GM18508 (cell line): ENCODE results near the gene HSPG2.
"Not testable (repeated sequence)": the region's sequence is repeated elsewhere in the genome, so short reads cannot be mapped to it uniquely, and the experiment has no call there.

Experiments
- ATAC-seq: cut with Tn5 transposase; IDR thresholded peaks from one replicate; pipeline ENCODE4 v1.9.1; 2021; ENCODE audit warnings: moderate number of reproducible peaks; ENCODE audit not compliant: insufficient read depth, unreplicated experiment

Gene HSPG2

DNA sequence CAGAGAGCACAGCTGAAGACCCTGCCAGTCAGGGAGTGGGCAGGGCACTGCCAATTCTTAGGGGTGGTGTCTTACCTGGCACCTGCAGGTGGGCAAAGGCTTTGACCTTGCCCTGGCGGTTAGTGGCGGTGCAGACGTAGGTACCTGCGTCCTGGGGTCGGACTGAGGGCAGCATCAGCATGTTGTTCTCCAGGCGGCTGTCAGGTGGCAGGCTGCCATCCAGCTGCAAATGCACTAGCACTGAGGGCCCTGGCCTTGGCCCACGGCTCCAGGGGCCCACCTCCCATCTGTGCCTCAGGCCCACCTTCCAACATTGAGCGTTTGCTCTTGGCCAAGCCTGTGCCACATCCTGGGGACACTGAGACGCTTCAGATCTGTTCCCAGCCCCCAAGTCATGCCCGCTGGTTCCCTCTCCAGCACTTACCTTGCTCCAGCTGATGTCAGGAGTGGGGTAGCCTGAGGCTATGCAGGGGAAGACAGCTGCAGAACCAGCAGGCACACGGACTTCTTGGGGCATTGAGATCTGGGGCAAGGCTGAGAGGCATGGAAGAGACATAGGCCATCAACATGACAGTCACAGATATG, 103.6 kb downstream of the HSPG2 start:
- ATAC-seq, result no peak

DNA sequence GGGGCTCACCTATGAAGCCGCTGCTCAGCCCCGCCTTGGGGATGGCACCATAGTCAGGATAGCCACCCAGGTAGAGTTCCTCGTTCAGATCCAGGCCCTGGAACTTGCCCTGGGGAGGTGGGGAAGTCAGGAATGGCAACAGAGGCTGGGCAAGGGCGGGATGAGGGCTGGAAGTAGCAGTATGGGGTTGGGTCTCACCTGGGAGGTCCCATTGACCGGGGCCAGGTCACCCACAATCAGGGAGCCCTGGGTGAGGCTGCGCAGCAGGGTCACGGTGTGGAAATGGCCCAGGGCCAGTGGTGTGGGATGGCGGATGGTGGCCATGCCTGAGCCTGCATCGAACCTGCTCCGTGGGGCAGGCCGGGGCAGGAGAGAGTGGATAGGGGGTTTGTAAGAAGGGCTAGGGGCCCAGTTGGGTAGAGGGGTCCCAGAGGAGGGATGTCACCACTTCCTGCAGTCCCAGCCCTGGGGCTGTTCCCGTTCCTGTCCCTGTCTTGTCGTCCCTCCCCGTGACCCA, 105.6 kb downstream of the HSPG2 start:
- ATAC-seq, result no peak

DNA sequence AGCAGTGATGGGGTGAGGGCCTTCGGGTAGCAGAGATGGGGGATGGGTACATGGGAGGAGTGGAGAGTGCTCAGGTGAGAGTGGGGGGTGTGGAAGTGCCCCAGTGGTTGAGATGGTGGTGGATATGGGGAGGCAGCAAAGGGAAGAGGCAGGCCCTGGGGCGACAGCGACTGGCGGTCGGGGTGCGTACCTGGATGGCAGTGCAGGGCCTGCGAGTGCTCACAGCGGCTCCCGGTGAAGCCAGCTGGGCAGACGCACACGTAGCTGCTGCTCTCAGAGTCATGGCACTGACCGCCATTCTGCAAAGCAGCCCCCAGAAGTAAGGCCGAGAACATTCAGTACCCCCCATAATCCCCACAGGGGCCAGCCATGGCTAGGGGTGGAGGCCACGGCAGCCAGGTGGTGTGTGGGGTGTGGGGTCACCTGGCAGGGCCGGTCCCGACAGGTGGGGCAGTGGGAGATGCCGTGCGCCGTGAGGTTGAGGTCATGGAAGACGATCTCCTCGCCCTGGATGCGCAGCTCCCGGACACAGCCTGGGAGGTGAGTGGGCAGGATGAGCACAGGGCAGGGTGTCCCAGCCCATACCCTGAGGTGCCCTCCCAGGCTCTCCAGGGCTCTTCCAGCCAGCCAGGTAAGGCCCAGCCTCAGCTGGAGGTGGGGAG, 106.2 kb downstream of the HSPG2 start:
- ATAC-seq, result no peak

DNA sequence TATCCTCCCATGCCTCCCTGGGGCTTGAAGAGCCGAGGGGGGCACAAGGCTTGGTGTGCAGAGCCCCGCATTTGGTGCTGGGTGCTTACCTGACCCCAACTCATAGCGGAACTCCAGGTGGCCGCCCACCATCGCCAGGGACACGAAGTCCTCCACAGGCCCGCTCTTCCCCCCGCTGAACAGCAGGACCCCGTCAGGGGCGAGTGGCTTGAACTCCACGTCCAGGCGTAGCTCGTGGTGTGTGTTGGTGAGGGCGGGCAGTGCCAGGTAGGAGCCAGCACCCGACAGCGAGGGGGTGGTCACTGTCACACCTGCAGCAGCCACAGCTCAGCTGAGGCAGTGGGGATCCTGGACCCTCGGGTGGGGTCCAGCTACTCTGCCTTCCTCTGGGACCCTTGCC, 107.8 kb downstream of the HSPG2 start:
- no peak for ATAC-seq

DNA sequence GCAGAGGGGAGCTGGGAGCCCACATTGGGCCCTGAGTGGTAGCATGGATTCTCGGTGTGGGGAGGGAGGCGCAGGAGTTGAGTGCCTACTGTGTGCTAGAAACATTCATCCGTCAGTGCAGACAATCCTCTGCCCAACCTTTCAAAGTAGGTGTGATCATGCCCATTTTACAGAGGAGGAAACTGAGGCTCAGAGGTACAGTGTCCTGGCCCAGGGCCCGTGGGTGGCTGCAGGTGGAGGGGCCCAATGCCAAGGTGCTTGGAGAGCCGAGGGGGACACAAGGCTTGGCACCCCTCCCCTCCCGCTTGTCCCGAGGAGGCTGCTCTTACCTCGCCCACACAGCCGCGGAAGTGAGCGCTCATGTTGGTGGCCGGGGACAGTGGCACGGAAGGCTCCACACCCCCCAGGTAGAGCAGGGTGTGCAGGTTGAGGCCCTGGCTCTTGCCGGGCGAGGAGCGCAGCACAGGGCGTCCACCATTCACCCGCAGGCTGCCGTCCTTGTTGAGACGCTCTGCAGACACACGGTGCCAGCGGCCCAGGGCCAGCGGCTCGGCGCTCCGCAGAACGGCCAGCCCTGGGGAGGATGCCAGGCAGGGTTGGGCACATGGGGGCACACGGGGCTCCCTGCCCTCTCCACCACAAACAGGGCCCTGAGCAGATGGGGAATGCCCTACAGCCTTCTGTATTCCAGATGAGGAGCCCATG, 108.5 kb downstream of the HSPG2 start:
- ATAC-seq, result no peak

DNA sequence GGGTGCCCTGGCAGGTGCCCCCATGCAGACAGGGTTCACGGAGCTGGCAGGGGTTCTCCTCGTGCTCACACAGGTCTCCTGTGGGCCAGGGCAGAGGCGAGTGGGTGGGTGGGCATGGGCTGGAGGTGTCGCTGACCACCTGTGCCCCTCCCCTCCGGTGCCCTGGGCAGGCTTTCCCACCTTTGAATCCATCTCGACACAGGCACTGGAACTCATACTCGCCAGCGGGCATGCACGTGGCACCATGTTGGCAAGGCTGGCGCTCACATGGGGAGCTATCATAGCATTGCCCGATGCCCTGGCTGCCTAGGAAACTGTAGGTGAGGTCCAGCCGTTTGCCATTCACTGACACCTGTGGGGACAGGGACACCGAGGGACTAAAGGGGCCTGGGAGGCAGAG, 109.0 kb downstream of the HSPG2 start:
- ATAC-seq, result no peak

DNA sequence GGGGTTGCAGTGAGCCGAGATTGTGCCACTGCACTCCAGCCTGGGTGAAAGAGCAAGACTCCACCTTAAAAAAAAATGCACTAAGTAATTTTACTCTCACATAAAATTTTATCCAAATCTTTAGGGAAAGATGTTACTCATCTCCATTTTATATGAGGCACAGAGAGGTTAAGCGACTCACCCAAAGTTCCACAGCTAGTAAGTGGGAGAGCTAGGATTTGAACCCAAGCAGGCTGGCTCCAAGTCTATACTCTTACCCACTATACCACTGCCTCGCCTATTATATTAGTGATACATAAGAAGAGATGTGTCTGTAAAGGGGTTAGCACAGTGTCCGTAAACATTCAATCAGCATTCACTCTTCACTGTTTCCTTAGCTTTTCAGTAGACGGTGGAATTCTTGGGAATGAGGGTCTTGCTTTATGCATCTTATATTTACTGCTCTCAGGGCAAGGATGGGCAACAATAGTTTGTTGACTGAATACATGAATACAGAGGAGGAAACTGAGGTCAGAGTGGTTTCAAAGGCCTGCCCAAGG, 109.9 kb downstream of the HSPG2 start:
- ATAC-seq, result no peak

DNA sequence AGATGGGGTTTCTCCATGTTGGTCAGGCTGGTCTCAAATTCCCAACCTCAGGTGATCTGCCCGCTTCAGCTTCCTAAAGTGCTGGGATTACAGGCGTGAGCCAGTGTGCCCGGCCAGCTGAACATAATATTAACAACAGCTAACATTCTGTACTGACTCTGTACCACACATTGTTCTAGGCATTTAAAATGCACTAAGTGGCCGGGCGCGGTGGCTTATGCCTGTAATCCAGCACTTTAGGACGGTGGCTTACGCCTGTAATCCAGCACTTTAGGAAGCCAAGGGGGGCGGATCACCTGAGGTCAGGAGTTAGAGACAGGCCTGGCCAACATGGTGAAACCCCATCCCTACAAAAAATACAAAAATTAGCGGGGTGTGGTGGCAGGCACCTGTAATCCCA, 110.4 kb downstream of the HSPG2 start:
- ATAC-seq, result not testable (repeated sequence)

DNA sequence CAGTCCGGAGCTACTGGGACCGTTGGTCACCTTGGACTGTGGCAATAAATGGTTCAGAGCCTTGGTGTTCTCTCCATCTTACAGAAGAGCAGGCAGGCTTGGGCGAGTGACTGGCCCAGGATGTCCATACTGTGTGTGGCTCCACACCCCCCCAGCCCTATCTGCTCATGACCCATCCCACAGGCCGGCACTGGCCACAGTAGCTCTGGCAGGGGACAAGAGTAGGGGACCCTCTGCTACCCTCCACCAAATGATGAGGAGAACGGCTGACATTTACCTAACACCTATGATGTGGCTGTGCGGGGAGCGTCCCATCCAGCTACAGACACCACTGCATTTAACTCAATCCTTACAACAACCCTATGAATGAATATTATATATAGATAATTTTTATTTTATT, 111.7 kb downstream of the HSPG2 start:
- no peak for ATAC-seq

DNA sequence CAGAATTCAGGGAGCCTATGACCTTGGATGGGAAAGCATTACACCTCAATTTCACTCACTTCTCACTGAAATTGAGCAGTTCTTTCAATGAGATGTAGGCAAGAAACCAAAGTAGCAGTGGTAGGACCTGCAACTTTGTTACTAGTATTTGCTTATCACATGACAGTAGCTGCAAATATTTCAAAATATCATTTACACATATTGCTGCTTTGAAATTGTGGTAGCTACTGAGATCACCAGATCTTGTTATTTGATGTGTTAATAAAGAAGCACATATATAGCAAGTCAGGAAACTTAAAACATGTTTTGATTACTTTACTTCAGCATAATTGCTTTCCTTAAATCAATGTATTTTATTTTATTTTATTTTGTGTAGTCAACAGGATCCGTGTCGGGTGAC, 112.2 kb downstream of the HSPG2 start:
- no peak for ATAC-seq

DNA sequence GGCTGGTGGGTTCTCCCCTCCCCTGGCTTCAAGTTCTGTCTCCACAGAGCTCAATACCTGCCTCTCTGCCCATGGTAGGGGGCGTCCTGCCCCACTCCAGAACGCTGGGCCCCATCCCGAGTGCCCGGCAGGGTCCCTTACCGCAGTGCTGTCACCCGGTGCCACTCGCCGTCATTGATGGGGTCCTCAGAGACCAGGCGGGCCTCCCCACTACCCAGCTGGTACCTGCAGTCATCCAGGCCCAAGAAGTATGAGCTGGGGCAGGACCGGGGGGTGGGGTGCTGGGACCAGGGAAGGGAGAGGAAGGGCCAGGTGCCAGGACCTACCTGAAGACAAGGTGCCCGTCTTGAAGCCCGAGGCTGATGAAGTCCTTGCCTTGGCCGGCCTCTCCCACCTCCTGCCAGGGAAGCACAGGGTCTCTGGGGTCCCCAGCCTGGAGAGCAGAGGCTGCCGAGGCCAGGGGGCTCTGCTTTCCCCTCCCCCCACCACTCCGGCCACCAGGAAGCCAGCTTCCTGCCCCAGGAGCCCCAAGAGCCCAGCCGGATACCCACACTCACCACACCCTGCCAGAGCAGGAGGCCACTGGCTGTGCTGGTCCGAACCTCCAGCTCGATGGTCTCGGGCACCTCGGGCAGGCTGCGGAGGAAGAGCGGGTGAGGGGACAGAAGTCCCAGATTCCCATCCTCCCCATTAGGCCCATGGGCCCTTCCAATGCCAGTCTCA, 113.0 kb downstream of the HSPG2 start:
- no peak for ATAC-seq

DNA sequence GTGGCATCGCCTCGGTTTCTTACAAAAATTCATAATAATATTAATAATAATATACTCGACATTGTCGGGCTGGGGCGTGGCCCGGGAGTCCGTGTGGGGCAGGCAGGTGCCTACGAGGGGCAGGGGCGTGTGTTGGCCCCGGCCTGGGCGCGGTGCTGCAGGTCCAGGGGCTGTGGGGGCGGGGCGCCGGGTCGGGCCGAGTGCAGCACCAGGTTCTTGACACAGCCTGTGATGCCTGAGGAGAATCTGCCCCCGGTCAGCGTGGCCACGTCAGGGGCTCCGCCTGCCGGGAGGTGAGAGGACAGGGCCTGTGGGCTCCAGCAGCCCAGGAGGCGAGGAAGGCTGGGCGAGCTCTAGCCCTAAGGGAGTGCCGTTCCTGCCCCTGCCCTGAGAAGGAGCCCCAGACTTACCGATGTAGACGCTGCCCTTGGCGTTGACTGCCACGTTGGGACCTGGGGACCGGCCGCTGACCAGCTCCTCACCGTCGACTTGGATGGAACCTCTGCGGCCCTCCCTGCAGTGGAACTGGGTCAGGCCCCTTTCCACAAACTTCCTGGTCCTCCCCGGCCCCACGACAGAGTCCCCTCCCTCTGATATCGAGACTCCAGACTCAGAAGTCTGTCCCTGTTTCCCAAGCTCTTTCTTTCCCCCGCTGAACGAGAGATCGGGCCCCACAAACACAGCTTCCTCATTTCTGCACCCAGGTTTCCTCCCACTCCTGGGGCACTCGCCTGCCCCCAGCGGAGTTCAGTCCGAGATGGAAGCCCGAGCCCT, 113.7 kb downstream of the HSPG2 start:
- ATAC-seq, result no peak

DNA sequence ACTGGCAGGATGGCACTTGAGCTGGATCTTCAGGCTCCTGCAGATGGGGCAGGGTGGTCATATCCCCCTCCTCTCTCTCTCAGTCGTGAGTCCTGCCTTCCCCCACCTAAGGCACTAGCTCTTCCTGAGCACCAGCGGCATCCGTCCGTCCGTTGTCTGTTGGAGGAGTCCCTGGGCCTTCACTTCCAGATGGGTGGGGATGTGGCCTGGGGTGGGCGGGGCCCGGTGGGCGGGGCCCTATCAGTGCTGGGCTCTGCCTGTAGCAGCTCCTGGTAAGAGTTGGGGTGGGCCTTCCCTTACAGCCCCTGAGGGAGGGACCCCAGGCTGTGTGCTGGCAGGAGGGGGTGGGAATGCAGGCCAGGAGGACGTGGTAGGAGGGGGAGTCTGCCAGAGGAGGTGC, 114.8 kb downstream of the HSPG2 start:
- no peak for ATAC-seq

DNA sequence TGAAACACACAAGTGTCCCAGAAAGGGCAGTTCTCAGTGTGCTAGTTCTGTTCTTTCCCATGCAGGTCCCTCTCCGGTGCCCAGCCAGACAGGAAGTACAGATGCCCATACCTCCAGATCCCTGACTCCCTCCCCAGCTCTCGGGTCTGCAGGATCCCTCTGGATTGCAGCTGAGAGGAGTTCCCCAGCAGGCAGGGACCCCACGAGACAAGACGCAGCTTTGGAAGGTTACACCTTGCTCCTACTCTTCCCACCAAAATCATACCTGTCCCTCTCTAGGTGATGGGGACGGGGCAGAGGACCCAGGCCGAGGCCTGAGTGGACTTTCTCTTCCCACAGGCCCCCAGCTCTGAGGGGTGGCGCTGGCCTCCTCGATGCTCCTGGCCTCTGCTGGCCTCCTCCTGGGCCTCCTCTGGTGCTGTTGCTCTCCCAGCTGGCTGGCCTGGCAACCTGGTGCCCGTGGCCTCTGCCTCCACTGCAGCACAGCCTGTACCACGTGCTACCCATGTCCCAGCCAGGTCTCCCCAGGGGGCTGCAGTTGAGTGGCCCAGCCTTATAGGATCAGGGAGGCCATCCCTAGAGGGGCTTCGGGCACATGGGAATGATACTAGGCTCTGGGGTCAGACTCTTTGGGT, 115.6 kb downstream of the HSPG2 start:
- ATAC-seq, result no peak

DNA sequence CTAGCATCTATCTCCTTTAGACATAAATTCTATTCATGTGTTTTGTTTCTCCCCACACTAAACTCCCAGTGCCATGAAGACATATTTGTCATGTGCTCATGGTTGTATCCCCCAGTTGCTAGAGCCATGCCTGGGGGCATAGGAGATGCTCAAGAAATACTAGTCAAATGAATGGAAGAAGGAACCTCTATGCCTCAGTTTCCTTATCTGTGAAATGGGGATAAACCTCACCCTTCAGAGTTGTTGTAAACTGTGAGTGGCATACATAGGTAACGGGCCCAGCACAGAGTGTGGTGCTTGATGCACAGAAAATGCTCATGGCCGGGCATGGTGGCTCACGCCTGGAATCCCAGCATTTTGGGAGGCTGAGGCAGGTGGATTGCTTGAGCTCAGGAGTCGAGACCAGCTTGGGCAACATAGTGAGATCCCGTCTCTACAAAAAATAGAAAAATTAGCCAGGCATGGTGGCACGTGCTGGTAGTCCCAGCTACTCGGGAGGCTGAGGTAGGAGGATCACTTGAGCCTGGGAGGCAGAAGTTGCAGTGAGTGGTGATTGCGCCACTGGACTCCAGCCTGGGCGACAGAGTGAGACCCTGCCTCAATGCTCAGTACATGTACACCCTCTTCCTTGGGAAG, 116.4 kb downstream of the HSPG2 start:
- no peak for ATAC-seq

DNA sequence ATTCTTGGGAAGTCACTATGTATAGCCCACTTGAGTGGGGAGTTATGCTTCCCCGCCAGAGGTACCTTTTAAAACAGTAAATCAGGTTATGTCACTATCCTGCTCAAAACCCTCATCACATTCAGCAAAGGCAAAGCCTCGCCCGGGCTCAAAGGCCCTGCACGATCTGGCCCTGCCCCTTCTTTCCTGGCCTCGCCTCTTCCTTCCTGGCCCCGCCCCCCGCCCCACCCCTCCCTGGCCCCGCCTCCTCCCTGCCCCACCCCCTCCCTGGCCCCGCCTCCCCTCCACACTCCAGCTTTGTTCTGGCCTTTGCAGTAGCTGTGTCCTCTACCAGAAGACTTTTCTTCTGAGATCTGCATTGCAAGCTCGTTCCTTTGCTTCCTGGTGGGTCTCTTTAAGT, 118.5 kb downstream of the HSPG2 start:
- no peak for ATAC-seq

DNA sequence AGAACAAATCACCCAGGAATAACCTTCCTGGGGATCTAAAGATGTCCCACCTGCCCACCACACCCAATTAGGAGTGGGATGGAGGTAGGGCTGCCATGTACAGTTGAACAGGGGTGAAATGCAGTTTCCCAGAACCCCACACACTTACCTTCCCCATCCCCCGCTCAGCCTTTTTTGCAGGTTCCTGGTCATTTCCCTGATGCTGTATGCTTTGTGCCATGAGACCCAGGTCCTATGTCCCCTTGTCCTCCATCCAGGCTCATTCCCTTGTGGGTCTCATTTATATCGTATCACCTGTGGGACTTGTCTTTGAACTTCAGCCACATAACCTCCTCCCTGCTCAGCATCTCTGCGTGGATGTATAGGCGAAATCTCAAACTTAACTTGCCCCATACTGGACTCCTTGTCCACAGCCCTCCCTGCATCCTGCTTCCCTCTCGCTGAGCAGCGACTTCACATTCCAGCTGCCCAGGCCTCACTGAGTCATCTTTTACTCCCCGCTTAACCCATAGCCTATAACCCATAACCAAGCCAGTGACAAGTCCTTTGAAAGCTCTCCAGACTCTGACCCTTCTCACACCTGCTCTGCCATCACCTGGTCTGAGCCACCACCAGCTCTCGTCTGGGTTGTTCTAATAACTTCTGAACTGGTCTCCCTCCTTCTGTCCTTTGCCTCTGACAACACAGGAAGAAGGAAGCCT, 120.4 kb downstream of the HSPG2 start:
- ATAC-seq, result no peak

DNA sequence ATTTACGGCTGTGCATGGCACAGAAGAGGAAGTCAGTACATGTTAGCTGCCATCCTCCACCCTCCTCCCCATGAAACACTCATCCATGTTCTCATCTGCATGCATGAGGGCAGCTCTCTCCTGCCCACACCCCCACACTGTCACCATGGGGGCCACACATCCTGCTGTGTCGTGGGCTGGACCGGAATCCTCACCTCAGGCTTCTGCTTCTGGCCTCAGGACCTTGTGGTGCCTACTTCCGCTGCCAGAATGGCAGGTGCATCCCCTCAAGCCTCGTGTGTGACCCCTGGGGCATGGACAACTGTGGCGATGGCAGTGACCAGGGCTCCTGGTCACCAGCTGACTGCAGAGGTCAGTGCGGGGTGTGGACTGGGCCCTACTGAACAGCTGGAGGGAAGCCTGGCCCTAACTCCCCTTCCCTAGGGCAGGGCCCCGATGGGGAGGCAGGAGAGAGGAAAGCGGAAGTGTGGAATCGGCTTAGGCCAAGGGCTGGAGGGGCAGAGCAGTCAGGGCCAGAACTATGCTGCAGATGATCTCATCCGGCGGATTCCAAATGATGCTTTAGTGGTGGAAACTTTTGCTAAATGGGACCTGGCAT, 121.3 kb downstream of the HSPG2 start:
- ATAC-seq, result no peak
